PC-9 (cell line): ENCODE results near the gene RD3L. TPM values are rescaled to one million over a fixed set of nuclear protein-coding genes. Genes with fewer than 3 reads are reported as not detected.

Experiments
- BruUV-seq: library from RNA; stranded (reverse); fragments of 400-500 nt; replicated peaks from 2 replicates; lab custom pipeline; 2021; lab: Mats Ljungman, UMichigan
- CTCF ChIA-PET: fragments of 300-600 bp; sonication (Branson Sonifier 250); formaldehyde crosslinking; loops from one replicate; lab custom pipeline; 2022; ENCODE audit warnings: antibody characterized with exemption; lab: Charles Lee
- POLR2A ChIA-PET: fragments of 300-600 bp; sonication (Branson Sonifier 250); formaldehyde crosslinking; loops from one replicate; lab custom pipeline; 2022; ENCODE audit warnings: antibody characterized with exemption; ENCODE audit not compliant: unreplicated experiment; lab: Charles Lee
- DNase-seq, 2 experiments: peaks; one replicate each; pipeline versions ENCODE4 v3.0.0 to v3.0.0-alpha.2; 2015 to 2022; ENCODE audit warnings: mixed read lengths in 1 of 2
- H2AFZ ChIP-seq: fragments of 200-600 bp; sonication (generic); 2 replicates; pipeline ENCODE4 v1.8.1; 2017; ENCODE audit warnings: antibody characterized with exemption
- H3F3A ChIP-seq: fragments of 200-600 bp; sonication (generic); 2 replicates; pipeline ENCODE4 v1.8.1; 2017; ENCODE audit warnings: antibody characterized with exemption, mild to moderate bottlenecking, low read depth; ENCODE audit not compliant: insufficient read depth
- H3K27ac ChIP-seq: fragments of 200-600 bp; sonication (generic); 2 replicates; pipeline ENCODE4 v1.6.1; 2016; ENCODE audit warnings: mixed run types
- H3K27me3 ChIP-seq: fragments of 200-600 bp; sonication (generic); 2 replicates; pipeline ENCODE4 v1.6.1; 2016; ENCODE audit warnings: low read depth, mixed run types; ENCODE audit not compliant: insufficient read depth
- H3K36me3 ChIP-seq: fragments of 200-600 bp; sonication (generic); 2 replicates; pipeline ENCODE4 v1.6.1; 2016; ENCODE audit warnings: low read depth, mixed run types
- H3K4me1 ChIP-seq: fragments of 200-600 bp; sonication (generic); replicated peaks from 2 replicates; pipeline ENCODE4 v1.6.1; 2016; ENCODE audit warnings: mixed run types; ENCODE audit not compliant: insufficient read depth
- H3K4me2 ChIP-seq: fragments of 200-600 bp; sonication (generic); 2 replicates; pipeline ENCODE4 v1.6.1; 2017; ENCODE audit warnings: mixed run types
- H3K4me3 ChIP-seq: fragments of 200-600 bp; sonication (generic); 2 replicates; pipeline ENCODE4 v1.6.1; 2016; ENCODE audit warnings: mixed run types
- H3K79me2 ChIP-seq: fragments of 200-600 bp; sonication (generic); 2 replicates; pipeline ENCODE4 v1.6.1; 2017; ENCODE audit warnings: low read depth, mixed run types
- H3K9me2 ChIP-seq: fragments of 200-600 bp; sonication (generic); 2 replicates; pipeline ENCODE4 v1.8.1; 2017; ENCODE audit warnings: mild to moderate bottlenecking; ENCODE audit not compliant: insufficient read depth
- H3K9me3 ChIP-seq: fragments of 200-600 bp; sonication (generic); 2 replicates; pipeline ENCODE4 v1.8.1; 2016; ENCODE audit warnings: low read depth; ENCODE audit not compliant: insufficient read depth
- H4K20me1 ChIP-seq: fragments of 200-600 bp; sonication (generic); 2 replicates; pipeline ENCODE4 v1.8.1; 2017; ENCODE audit not compliant: insufficient read depth
- EZH2 ChIP-seq: fragments of 200-600 bp; sonication (generic); IDR thresholded peaks from 2 replicates; pipeline ENCODE4 v1.8.0; 2017; ENCODE audit warnings: antibody characterized with exemption, low read depth
- intact Hi-C: fragments of 100-400 bp; cut with micrococcal nuclease; formaldehyde crosslinking; loops from one replicate; pipeline ENCODE4 v1.10.0; 2022; ENCODE audit not compliant: unreplicated experiment
- total RNA-seq: library from RNA; stranded (reverse); gene quantifications from 2 replicates; pipeline ENCODE4 v1.2.3, GENCODE V29; 2021
- TF ChIP-seq, protein P1 (sequence below): fragments of 200-600 bp; sonication (generic); conservative IDR thresholded peaks from 2 replicates; pipeline ENCODE4 v1.6.1; 2017; ENCODE audit warnings: mixed run types, antibody characterized with exemption, mild to moderate bottlenecking, moderate library complexity

Gene RD3L
- total RNA-seq, 1 experiment from 2014 or later = not detected

GRCh38 chr14:103894723-103895059, 47.6 kb downstream of the RD3L start:
- Histone ChIP-seq H3K4me3 (no peak overlapping the region), H3K9me2 (no peaks in the 10 kb centered on the region), H2AFZ (no peak overlapping the region), H3K27me3 (no peaks in the 10 kb centered on the region), H3K27ac (no peak overlapping the region), H3K36me3 (no peaks in the 10 kb centered on the region), H3K9me3 (no peaks in the 10 kb centered on the region), H3K4me1 (peaks cover 12% of the 10 kb centered on the region), H3K79me2 (no peaks in the 10 kb centered on the region), H3F3A (no peaks in the 10 kb centered on the region), H4K20me1 (no peaks in the 10 kb centered on the region), H3K4me2 (no peak overlapping the region)
- DNase-seq = no peak
- ChIA-PET POLR2A (no interaction called here), CTCF (no interaction called here)
- TF ChIP-seq, protein P1, sequence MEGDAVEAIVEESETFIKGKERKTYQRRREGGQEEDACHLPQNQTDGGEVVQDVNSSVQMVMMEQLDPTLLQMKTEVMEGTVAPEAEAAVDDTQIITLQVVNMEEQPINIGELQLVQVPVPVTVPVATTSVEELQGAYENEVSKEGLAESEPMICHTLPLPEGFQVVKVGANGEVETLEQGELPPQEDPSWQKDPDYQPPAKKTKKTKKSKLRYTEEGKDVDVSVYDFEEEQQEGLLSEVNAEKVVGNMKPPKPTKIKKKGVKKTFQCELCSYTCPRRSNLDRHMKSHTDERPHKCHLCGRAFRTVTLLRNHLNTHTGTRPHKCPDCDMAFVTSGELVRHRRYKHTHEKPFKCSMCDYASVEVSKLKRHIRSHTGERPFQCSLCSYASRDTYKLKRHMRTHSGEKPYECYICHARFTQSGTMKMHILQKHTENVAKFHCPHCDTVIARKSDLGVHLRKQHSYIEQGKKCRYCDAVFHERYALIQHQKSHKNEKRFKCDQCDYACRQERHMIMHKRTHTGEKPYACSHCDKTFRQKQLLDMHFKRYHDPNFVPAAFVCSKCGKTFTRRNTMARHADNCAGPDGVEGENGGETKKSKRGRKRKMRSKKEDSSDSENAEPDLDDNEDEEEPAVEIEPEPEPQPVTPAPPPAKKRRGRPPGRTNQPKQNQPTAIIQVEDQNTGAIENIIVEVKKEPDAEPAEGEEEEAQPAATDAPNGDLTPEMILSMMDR = no peak
- TF ChIP-seq EZH2 = no peak
- no TSS peak for BruUV-seq
- intact Hi-C loops = no loop called here

DNA sequence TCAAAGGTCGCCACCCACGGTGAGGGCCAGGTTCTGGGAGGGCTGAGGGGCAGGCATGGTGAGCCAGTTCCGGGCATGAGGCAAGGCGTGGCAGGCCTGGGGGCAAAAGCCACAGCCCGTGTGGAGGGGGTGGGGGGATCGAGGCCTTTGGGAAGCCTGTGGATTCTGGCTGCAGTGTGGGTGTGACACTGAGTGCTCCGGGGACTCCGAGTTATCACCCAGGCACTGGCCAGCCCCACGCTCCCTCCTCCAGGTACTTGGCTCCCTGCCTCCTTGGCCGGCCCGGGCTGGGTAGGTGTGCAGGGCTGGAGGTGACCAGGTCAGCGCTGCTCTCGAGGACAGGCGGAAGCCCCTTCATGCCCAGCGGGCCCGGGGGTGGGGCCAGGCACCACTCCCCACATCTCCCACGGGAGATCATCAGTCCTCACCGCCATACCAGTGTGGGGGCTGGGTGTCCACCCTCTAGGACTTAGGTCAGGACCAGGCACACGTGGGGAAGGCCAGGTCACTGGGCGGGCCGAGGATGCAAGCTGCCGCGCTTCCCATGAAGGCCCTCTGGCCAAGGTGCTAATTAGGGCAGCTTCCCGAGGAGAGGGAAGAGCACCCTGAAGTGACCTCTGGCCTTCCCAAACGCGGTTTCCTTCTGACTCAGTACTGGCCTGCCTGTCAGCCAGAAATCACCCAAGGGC, 48.2 kb downstream of the RD3L start:
- no TSS peak for BruUV-seq
- no peak for TF ChIP-seq EZH2
- TF ChIP-seq, protein P1 = no peak
- Histone ChIP-seq H3K9me2 (no peaks in the 10 kb centered on the region), H3K36me3 (no peaks in the 10 kb centered on the region), H3K4me1 (peaks cover 12% of the 10 kb centered on the region), H4K20me1 (no peaks in the 10 kb centered on the region), H3K4me2 (no peak overlapping the region), H3K9me3 (no peaks in the 10 kb centered on the region), H3K4me3 (no peak overlapping the region), H3K27me3 (no peaks in the 10 kb centered on the region), H3K79me2 (no peaks in the 10 kb centered on the region), H3K27ac (no peak overlapping the region), H2AFZ (no peak overlapping the region), H3F3A (no peaks in the 10 kb centered on the region; the same call in 1 of the 2 replicates)
- DNase-seq = no peak
- CTCF ChIA-PET = no interaction called here
- POLR2A ChIA-PET = no interaction called here
- intact Hi-C loops = no loop called here

- H4K20me1 ChIP-seq = no peaks in the 10 kb centered on the region; the same call in 1 of the 2 replicates
- no peaks in the 10 kb centered on the region for H3K9me2 ChIP-seq
- peaks cover 24% of the 10 kb centered on the region for H3K4me1 ChIP-seq
- intact Hi-C loops = no loop called here
- H3K4me3 ChIP-seq = no peak overlapping the region
- no peaks in the 10 kb centered on the region for H3K9me3 ChIP-seq
- TF ChIP-seq EZH2 = no peak
- TF ChIP-seq, protein P1 = no peak
- H3K79me2 ChIP-seq = no peaks in the 10 kb centered on the region
- BruUV-seq = no TSS peak
- POLR2A ChIA-PET = no interaction called here
- CTCF ChIA-PET = no interaction called here
- H3F3A ChIP-seq = peaks cover 15% of the 10 kb centered on the region; the same call in 1 of the 2 replicates
- no peak overlapping the region for H2AFZ ChIP-seq
- H3K4me2 ChIP-seq = no peak overlapping the region
- no peak overlapping the region for H3K27ac ChIP-seq
- no peak for DNase-seq
- H3K36me3 ChIP-seq = no peaks in the 10 kb centered on the region
- H3K27me3 ChIP-seq = no peaks in the 10 kb centered on the region
These were observed 50.1 kb downstream of the RD3L start for GRCh38 chr14:103892247-103892646.
